Choroid plexus epithelial cell (primary cell): Measurements from ENCODE around the gene OR51V1.

ENCODE experiments used
- DNase-seq: peaks from one replicate; pipeline ENCODE4 v3.0.0-alpha.2; 2010; ENCODE audit warnings: low read depth
- H3K4me3 ChIP-seq: 2 replicates; pipeline ENCODE4 v1.5.1; 2011; ENCODE audit warnings: low read depth, mild to moderate bottlenecking, control low read depth, low read length, moderate library complexity
- CTCF ChIP-seq: conservative IDR thresholded peaks from 2 replicates; pipeline ENCODE4 v1.5.1; 2011; ENCODE audit warnings: low read depth, mild to moderate bottlenecking, control low read depth, inconsistent platforms, low read length, moderate library complexity

OR51V1 gene

GRCh38 chr11:5230266-5230665 lies 29.8 kb upstream of the OR51V1 start:
- no peak for TF ChIP-seq CTCF
- DNase-seq: no peak

GRCh38 chr11:5229796-5230195 lies 29.3 kb upstream of the OR51V1 start:
- TF ChIP-seq CTCF: no peak
- DNase-seq: no peak

More at GRCh38 chr11:5230266-5230665, 29.8 kb upstream of the OR51V1 start:
- H3K4me3 ChIP-seq: no peak overlapping the region

GRCh38 chr11:5229356-5229755 lies 28.9 kb upstream of the OR51V1 start:
- no peak for DNase-seq
- no peak for TF ChIP-seq CTCF
- H3K4me3 ChIP-seq: no peak overlapping the region

More at GRCh38 chr11:5229796-5230195, 29.3 kb upstream of the OR51V1 start:
- no peak overlapping the region for H3K4me3 ChIP-seq

GRCh38 chr11:5228124-5228523 lies 27.6 kb upstream of the OR51V1 start:
- no peak for DNase-seq
- no peak overlapping the region for H3K4me3 ChIP-seq
- TF ChIP-seq CTCF: no peak

GRCh38 chr11:5227681-5228080 lies 27.2 kb upstream of the OR51V1 start:
- DNase-seq: no peak
- H3K4me3 ChIP-seq: no peak overlapping the region
- TF ChIP-seq CTCF: no peak

- no peak within 1 kb of the TSS for H3K4me3 ChIP-seq
- no peak for TF ChIP-seq CTCF
- no peak for DNase-seq
These were observed 26.3 kb upstream of the OR51V1 start, which contains the start of gene HBB for GRCh38 chr11:5226732-5227310. Gene HBB, minus strand, starts transcription at chr11:5227071. Its CDS starts 50 bp downstream, at chr11:5227021.

- TF ChIP-seq CTCF: no peak
These were observed 25.0 kb upstream of the OR51V1 start for GRCh38 chr11:5225480-5225871.

More at GRCh38 chr11:5225480-5225871, 25.0 kb upstream of the OR51V1 start:
- no peak overlapping the region for H3K4me3 ChIP-seq
- DNase-seq: no peak
